ENCODE measurements around the gene COL20A1. TPM values are rescaled to one million over a fixed set of nuclear protein-coding genes. Genes with fewer than 3 reads are reported as not detected.

COL20A1 gene
- total and polyA plus RNA-seq, 7 donors, result 0.07 TPM; not detected in 6

DNA sequence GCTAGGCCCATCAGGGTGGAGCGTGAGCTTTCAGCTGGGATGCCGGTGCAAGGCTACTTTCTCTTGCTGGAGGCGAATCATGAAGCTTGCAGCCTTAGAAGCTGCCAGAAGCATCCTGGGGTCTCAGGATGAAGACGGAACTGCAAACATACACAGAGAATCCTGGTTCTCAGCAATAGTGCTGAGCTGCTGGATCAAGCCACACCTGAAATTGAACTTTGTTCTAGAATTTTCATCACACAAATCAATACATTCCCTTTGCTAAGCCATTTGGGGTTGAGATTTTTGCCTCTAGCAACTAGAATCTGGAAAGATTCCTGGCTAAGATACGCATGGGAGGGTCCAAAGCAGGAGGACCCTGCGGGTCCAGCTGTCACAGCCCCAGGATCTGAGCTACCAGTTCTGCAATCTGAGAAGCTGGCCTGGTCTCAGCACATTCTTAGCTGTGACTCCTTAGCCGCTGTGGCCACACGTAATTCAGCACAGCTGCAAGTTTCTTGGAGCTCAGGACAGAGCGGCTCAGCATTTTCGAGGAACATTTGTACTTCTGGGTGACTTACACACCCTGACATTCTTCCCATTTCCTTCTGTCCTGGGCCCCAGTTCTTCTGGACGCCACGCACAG, 27.0 kb upstream of the COL20A1 start:
- no peaks in the 10 kb centered on the region for H3K4me1 ChIP-seq
- no peak for DNase-seq
- no peak for TF ChIP-seq EP300 (IDR thresholded peaks at IDR 0.05)
- no peak for TF ChIP-seq POLR2AphosphoS5 (IDR thresholded peaks at IDR 0.05)
- no peak for TF ChIP-seq POLR2A (IDR thresholded peaks at IDR 0.05)
- TF ChIP-seq, protein P1, sequence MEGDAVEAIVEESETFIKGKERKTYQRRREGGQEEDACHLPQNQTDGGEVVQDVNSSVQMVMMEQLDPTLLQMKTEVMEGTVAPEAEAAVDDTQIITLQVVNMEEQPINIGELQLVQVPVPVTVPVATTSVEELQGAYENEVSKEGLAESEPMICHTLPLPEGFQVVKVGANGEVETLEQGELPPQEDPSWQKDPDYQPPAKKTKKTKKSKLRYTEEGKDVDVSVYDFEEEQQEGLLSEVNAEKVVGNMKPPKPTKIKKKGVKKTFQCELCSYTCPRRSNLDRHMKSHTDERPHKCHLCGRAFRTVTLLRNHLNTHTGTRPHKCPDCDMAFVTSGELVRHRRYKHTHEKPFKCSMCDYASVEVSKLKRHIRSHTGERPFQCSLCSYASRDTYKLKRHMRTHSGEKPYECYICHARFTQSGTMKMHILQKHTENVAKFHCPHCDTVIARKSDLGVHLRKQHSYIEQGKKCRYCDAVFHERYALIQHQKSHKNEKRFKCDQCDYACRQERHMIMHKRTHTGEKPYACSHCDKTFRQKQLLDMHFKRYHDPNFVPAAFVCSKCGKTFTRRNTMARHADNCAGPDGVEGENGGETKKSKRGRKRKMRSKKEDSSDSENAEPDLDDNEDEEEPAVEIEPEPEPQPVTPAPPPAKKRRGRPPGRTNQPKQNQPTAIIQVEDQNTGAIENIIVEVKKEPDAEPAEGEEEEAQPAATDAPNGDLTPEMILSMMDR (IDR thresholded peaks at IDR 0.05), result no peak
- intact Hi-C loops (cut with DNase I), result no loop called here
- WGBS, 2 donors, result 74 to 78% methylated on average over 12 of the region's 12 CpGs
- peaks cover 6 to 67% (median 42%) of the 10 kb centered on the region in 3 donors for H3K27me3 ChIP-seq
- no peak overlapping the region for H3K27ac ChIP-seq
- no peaks in the 10 kb centered on the region for H3K36me3 ChIP-seq
- no peak overlapping the region for H3K4me3 ChIP-seq
- H3K9me3 ChIP-seq, result no peaks in the 10 kb centered on the region

DNA sequence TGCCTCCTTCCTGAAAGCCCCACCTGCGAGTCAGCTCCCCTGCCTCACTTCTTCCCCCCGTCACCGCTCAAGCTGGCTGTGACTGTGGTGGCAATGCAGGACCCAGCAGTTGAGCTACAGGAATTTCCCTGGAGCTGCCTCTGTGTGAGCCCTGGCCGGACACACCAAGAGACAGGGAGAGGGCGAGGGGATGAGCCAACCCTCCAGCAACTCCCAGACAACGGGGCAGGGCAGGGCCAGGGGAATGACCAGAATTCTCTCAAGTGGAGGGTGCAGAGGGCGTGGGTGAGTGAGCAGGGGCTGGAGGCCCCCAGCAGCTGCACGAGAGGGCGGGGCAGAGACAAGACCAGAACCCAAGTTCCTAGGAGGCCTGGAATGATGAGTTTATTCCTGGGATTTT, 25.3 kb upstream of the COL20A1 start:
- H3K4me3 ChIP-seq, result no peak overlapping the region
- 49 to 51% methylated on average over 9 of the region's 9 CpGs for WGBS, 2 donors
- H3K4me1 ChIP-seq, result peaks cover 0 to 10% (median 7%) of the 10 kb centered on the region in 4 donors
- H3K27ac ChIP-seq, result no peak overlapping the region
- intact Hi-C loops (cut with DNase I), result no loop called here
- no peaks in the 10 kb centered on the region for H3K9me3 ChIP-seq
- H3K36me3 ChIP-seq, result no peaks in the 10 kb centered on the region
- peaks cover 5 to 52% (median 34%) of the 10 kb centered on the region in 3 donors for H3K27me3 ChIP-seq
- TF ChIP-seq, protein P1 (IDR thresholded peaks at IDR 0.05), result no peak
- TF ChIP-seq POLR2A (IDR thresholded peaks at IDR 0.05) (no peak), POLR2AphosphoS5 (IDR thresholded peaks at IDR 0.05) (no peak)
- DNase-seq, result no peak

DNA sequence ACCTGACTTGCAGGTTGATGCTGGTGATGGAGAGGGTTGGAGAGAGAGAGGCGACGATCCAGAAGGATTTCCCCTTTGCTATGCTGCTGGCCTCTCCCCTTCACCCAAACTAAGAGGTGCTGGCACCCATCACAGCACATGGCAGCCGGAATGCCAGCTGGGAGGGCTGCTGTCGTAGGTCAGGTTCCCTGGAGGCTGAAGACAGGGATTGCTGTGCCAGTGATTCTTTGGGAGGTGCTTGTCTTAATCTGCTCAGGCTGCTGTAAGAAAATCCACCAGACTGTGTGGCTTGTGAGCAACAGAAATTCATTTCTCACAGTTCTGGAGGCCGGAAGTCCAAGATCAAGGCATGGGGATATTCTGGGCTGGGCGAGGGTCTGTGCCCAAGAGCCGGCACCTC, 24.7 kb upstream of the COL20A1 start:
- Histone ChIP-seq H3K27ac (no peak overlapping the region), H3K27me3 (peaks cover 0 to 47% (median 29%) of the 10 kb centered on the region in 3 donors), H3K4me1 (peaks cover 0 to 11% (median 10%) of the 10 kb centered on the region in 4 donors), H3K36me3 (no peaks in the 10 kb centered on the region), H3K9me3 (no peaks in the 10 kb centered on the region), H3K4me3 (no peak overlapping the region)
- DNase-seq, result no peak
- intact Hi-C loops (cut with DNase I), result no loop called here
- no peak for TF ChIP-seq POLR2A (IDR thresholded peaks at IDR 0.05)
- no peak for TF ChIP-seq EP300 (IDR thresholded peaks at IDR 0.05)
- TF ChIP-seq, protein P1 (IDR thresholded peaks at IDR 0.05), result no peak
- TF ChIP-seq POLR2AphosphoS5 (IDR thresholded peaks at IDR 0.05), result no peak
- WGBS, 2 donors, result 68 to 71% methylated on average over 7 of the region's 7 CpGs

DNA sequence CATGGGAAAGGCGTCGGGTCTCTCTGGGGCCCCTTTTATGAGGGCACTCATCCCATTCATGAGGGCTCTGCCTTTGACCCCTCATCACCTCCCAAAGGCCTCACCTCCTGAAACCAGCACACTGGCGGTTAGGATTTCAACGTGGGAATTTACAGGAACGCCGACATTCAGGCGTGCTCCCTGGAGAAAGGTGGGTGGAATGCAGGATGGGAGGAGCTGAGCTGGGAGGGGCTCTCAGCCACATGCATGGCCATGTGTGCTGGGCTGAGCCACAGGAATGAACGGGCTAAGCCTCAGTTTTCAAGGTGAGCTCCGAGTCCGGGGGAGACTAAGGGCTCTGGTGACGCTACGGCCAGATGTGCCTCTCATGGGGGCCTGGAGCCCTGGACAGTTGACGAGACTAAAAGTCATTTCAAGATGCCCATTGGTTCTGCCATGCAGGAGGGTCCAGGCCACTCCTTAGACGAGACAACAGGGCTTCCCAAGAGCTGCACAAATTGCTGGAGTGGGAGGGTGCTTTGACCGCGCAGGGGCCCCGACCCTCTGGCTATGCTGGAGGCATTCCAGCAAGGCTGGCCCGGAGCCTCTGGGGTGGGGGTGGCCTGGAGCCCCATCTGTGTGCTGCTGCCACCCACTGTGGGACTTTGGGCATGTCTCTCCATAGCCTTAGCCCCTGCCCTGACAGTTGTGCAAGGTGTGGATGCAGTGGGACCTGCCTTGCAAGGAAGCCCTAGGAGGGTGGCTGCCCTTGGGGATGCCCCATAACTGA, 24.1 kb upstream of the COL20A1 start:
- TF ChIP-seq EP300 (IDR thresholded peaks at IDR 0.05) (no peak), POLR2AphosphoS5 (IDR thresholded peaks at IDR 0.05) (no peak)
- DNase-seq, result no peak
- Histone ChIP-seq H3K27me3 (peaks cover 0 to 42% (median 29%) of the 10 kb centered on the region in 3 donors), H3K27ac (no peak overlapping the region), H3K4me1 (peaks cover 0 to 17% (median 16%) of the 10 kb centered on the region in 4 donors), H3K36me3 (no peaks in the 10 kb centered on the region), H3K4me3 (no peak overlapping the region), H3K9me3 (no peaks in the 10 kb centered on the region)
- intact Hi-C loops (cut with DNase I), result no loop called here
- 35 to 39% methylated on average over 18 of the region's 18 CpGs for WGBS, 2 donors

GRCh38 chr20:63269724-63270123, 23.3 kb upstream of the COL20A1 start:
- H3K9me3 ChIP-seq, result no peaks in the 10 kb centered on the region
- no peak overlapping the region for H3K4me3 ChIP-seq
- 92 to 93% methylated on average over 9 of the region's 9 CpGs for WGBS, 2 donors
- intact Hi-C loops (cut with DNase I), result no loop called here
- H3K36me3 ChIP-seq, result no peaks in the 10 kb centered on the region
- no peak for DNase-seq
- H3K27me3 ChIP-seq, result peaks cover 0 to 34% (median 24%) of the 10 kb centered on the region in 3 donors
- H3K27ac ChIP-seq, result no peak overlapping the region
- peaks cover 0 to 25% (median 24%) of the 10 kb centered on the region in 4 donors for H3K4me1 ChIP-seq
- TF ChIP-seq POLR2A (IDR thresholded peaks at IDR 0.05) (no peak), POLR2AphosphoS5 (IDR thresholded peaks at IDR 0.05) (no peak), EP300 (IDR thresholded peaks at IDR 0.05) (no peak)
- TF ChIP-seq, protein P1 (IDR thresholded peaks at IDR 0.05), result no peak

All from sigmoid colon (tissue), 7 donors.